GM18526 (cell line): Measurements from ENCODE around the gene MRGPRD.

ENCODE experiments used
- POLR2A ChIP-seq: IDR thresholded peaks from 3 replicates; pipeline ENCODE4 v1.6.1; 2011; ENCODE audit not compliant: insufficient read length; ENCODE audit errors: extremely low read depth

The MRGPRD gene

GRCh38 chr11:68965901-68966853 is 14.6 kb downstream of the MRGPRD start:
- TF ChIP-seq POLR2A, result no peak

DNA sequence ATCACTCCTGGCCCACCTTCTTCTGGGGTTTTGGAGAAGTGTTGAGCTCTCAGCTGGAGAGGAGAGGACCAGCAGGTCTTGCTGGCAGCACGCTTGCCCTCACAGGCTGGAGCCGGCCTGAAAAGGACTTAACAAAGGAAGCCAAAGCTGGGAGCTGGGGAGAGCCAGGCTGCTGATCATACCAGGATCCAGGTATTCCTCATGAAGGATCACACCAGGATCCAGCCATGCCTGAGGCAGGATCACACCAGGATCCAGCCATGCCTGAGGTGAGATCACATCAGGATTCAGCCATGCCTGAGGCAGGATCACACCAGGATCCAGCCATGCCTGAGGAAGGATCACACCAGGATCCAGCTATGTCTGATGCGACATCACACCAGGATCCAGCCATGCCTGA is 17.0 kb downstream of the MRGPRD start:
- no peak for TF ChIP-seq POLR2A

GRCh38 chr11:68962527-68963250 is 18.1 kb downstream of the MRGPRD start:
- no peak for TF ChIP-seq POLR2A

DNA sequence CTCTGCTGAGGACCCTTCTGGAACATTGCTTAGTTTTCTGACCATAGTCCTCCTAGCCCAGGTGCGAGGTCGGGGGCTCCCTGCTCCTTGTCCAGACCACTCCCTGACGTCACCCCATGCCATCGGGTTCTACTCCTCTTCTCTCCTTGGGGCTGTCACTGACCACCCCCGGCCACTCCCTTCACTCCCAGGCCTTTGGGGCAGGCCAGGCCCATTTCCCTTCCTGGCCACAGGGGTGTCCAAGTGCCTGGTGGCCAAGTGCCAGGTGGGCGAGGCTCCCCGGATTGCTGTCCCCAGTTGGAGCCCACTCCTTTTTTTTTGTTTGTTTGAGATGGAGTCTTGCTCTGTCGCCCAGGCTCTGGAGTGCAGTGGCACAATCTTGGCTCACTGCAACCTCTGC is 19.5 kb downstream of the MRGPRD start:
- TF ChIP-seq POLR2A, result no peak

DNA sequence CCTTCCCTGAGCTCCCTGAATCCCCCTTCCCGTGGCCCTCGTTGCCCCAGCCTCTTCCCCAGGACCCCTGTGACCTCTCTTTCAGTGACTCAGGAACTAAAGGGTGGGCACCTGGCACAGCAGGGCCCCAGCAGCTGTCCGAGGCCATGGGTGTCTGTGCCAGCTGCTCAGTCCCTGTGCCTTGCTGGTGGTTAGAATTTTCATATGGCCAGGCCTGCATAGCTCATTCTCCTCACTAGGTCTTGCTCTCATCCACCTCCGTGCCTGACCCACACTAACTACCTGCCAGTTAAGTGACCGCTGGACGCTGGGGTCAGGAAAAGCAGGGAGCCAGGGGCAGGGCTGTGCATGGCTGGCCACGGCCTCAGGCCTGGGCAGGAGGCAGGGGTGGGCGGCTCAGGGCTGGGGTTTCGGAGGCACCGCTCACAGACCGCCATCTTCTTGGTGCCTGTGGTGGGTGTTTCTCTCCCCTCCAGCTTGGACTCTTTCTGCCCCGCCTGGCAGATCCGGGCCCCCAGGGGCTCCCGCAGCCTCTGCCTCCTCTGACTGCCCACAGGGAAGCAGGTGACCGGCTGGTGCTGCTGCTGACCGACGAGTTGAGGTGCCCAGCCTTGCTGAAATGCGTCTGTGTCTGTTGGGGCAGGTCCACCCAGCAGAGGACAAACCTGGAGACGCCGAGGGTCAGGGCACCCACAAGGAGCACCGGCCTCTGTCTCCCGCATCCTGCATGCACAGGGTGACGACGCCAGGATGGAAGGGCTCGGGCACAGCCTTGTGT is 20.3 kb downstream of the MRGPRD start:
- TF ChIP-seq POLR2A, result no peak

DNA sequence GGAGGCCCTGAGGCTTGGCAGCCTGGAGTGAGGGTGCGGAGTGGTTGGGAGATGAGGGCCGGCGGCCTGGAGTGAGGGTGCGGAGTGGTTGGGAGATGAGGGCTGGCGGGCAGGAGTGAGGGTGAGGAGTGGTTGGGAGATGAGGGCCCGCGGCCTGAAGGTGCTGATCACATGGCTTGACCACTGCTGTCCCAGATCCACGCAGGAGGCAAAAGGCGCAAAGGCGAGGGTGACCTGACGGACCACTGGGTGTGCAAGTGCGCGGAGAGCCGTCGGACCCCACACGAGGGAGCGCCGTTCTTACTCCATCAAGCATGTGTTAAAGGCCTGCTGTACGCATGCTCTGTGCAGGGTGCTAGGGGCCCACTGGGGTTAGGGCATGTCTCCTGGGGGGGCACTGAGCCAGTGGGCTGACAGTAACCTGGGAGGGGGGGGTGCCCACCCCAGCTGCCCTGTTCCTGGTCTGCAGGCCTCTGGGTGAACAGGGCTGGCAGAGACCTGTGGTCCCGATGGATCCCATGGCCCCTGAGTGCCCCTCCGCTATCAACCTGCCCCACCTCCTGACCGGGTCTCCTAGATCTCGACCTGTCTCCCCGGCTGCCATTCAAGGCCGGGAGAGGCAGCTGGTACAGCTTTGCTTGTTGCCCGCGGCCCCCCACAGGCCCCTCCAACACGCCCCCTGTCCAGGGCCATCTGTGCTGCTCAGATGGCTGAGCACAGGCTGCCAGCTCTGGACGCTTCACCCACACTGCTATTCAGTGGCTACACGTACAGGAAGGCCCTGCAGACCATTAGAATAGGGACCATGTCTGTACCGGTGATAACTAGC is 21.1 kb downstream of the MRGPRD start:
- no peak for TF ChIP-seq POLR2A

DNA sequence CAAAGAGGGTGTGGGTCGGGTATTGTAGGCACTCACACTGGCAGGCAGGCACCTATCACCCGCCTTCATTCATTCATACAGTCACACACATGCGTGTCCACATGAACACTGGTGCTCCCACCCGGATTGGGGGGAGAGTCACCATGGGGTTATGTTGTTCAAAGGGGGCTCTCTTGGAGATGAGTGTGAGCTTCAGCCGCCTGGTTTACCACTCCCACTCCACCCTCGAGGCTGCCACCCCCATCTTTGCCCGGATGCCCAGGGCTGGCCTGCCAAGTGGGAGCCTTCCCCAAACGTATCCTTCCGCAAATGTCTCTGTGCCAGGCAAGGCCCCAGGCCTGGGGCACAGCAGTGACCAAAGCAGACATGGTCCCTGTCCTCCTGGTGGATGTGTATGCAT is 22.6 kb downstream of the MRGPRD start:
- TF ChIP-seq POLR2A, result no peak

- TF ChIP-seq POLR2A, result no peak
Measured at GRCh38 chr11:68956547-68957254, 24.1 kb downstream of the MRGPRD start.

- no peak for TF ChIP-seq POLR2A
Measured at GRCh38 chr11:68956142-68956541, 24.6 kb downstream of the MRGPRD start.

DNA sequence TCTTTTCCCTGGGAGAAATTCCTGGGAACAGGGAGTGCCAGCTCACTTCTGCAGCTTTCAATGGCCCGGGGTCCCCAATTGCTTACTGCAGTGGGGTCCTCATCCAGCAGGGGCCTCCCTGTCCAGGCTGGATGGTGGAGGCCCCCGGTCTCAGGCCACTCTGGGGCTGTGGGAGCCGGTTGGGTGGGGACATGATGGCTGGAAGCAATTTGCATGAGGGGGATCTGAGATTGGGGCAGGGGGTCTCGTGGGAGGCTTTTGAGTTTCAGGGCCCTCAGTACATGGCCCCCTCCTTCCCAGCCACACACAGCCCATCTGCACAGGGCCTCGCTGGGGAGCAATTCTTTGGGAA is 25.2 kb downstream of the MRGPRD start:
- TF ChIP-seq POLR2A, result no peak

DNA sequence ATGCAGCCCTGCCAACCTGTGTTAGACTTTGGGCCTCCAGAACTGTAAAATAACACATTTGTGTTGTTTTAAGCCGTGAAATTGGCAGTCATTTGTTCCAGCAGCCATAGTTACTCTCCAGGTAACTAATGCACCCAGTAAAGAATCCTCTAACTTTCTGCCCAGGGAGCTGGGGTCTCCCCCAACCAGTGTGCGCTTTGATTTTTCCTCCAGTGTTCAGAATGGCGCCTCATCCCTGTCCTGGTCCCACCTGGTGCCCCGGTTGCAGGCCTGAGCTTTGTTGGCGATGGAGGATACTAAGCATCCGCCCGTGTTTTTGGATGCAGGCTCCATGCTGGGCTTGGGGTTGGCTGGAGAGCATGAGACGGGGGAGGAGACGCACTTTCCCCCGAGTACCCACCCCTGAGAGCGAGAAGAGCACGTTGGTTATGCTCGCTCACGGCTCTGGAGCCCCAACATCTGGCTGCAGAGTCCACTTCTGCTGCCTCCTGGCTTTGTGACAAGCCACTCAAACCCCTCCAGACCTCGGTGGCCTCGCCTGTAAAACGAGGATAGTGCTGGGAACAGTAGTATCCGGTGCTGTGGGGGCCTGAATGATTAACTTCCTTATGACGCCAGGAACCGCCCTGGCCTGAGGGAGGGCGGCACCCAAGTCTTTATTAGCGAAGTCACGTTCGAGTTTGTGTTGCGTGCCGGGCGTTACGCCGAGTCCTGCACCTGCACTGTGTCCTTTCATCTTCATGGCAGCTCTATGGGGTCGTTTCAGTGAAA is 25.8 kb downstream of the MRGPRD start:
- TF ChIP-seq POLR2A, result no peak

DNA sequence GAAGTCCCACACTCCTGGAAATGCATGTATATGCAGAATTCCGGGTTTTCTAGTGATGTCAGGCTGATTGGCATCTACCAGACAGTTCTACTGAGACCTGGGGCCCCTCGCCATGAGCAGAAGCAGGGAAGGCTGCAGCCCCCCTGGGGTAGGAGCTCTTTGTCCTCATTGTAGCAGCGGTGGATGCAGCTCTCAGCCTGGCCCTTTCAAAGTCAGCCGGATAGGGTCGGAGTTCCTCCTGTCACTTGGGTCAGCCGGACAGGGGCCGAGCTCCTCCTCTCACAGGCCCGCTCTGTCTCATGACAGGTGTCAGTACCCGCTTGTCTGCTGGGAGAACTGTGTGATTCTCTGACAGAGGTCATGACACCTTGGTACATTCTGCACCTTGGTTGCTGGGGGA is 30.0 kb downstream of the MRGPRD start:
- no peak for TF ChIP-seq POLR2A

GRCh38 chr11:68950270-68950669 is 30.5 kb downstream of the MRGPRD start:
- TF ChIP-seq POLR2A, result no peak
